ENCODE results near the gene ZBTB40.

Gene ZBTB40

DNA sequence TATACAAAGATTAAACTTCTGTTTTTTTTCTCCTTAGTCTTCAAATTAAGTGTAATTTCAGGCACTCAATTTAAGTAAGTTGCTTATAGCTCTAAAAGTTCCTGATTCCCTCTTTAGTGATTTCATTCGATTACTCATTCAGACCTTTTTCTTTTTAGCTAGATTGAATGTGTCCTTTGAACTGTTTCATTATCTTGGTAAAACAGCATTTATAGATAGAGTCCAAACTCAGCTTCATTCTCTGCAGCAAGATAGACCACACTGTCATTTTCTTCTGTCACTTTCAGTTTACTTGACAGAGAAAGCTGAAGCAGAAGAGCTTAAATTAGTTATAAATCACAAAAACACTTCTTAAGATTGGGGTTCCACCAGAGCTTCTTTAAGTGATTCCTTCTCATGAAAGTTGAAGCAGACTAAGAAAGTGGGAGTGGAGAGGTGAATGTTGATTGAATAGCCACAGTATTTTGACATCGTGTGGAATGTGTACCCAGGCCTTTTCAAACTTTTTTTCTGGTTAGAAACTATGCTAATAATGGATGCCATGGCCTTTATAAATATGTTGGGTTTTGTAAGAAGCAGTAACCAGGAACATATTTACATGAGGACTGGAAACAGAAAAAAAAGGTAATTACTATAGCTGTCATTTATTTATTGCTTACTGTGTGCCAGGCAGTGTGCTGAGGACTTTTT lies 52.2 kb downstream of the ZBTB40 start:
- no peak for DNase-seq (ENCODE audit: low spot score)

DNA sequence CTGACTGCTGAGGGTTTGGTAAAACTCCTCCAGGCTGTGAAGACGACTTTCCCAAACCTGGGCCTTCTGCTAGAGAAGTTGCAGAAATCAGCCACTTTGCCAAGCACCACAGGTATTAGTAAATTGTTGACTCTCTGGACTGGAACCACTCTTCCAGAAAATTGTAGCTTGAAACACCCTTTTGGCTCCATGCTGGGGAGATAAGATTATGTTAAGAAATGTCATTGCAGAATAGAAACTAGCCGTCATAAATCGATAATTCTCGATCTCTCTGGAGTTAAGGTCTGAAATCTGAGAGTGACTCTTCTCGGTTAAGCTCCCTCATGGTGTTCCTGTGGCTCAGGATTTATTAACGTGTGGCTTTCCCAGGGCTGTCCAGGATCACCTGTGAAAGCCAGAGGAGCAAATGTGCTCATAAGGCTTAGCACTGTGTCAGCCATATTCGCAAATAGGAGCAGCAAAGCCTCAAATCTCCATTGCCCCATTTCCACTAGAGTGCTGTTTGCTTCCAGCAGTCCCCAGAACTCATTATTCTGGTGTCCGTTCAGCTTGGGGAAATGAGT lies 54.6 kb downstream of the ZBTB40 start:
- DNase-seq (ENCODE audit: low spot score) = no peak

DNA sequence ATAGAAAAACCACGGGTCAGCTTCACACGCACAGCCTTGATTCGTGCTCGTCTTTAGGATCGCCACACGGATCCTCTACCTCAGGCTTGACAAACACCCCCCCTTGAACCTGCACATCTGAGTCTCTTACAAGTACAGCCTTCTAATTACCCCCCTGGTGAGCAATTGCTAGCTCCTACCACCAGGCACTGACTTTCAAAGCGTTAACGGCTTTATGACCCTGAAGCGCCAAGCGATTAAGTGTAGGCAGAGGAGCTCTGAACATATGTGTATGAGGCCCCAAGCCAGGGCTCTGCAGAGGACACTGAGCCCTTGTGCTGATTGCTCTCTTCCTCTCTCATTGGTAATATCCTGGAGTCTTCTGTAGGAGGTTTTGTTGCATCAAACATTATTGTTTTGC lies 55.9 kb downstream of the ZBTB40 start:
- peak; percentile 58 for DNase-seq (ENCODE audit: low spot score)

DNA sequence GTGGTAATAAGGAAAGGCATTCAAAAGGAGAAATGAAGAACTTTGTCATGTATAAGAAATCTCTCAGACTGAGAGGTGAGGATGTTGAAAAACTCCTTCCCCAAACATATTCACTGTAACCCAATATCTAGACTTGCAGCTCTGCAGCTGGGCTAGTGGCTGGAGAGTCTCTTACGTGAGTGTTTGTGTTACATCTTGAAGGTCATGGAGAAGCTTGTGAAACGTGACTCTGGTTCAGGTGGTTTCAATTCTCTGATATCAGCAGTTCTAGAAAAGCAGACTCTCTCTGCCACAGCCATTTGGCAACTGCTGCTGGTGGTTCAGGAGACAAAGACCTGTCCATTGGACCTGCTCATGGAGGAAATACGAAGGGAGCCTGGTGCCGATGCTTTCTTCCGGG lies 56.7 kb downstream of the ZBTB40 start:
- DNase-seq (ENCODE audit: low spot score) = no peak

DNA sequence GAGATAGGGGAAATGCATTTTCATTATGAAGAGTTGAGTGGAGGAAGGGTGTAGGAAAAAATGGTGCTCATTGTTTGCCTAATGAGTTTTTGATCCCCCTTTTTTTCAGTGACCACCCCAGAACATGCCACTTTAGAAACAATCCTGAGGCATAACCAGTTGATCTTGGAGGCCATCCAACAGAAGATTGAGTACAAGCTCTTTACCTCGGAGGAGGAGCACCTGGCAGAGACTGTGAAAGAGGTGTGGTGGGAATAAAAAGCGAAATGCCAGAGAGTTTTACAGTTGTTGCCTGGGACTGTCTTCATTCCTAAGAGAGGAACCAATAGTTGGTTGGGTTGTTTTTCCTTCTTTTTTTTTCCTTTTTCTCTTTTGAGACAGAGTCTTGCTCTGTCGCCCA lies 57.3 kb downstream of the ZBTB40 start:
- no peak for DNase-seq (ENCODE audit: low spot score)

DNA sequence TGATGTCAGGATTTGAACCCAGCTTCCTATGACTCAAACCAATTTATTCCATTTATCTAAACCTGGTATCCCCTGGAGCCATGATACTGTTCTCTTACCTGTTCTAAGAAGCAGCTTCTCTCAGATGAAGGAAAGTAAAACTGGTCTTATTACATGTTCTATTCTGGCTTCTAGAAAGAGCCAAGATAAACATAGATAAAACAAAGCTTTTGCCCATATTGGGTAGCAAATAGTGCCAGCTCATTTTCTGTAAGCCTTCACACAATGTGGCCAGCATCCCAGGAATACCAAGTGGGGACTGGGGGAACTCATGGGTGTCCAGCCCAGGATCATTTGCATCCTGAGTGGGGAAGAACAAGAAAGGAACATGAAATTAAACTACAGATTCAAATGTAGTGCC lies 58.2 kb downstream of the ZBTB40 start:
- no peak for DNase-seq (ENCODE audit: low spot score)

DNA sequence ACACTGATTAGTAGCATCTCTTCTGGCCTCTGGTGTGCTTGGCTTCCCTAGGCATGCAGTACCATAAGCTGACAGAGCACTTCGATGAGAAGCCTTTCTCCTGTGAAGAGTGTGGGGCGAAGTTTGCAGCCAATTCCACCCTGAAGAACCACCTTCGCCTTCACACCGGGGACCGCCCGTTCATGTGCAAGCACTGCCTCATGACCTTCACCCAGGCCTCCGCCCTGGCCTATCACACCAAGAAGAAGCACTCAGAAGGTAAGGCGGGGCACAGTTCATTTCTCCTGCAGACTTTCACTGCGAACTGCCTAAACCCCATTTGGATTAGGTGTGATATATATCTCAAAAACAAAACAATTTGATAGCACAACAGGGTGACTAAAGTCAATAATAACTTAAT lies 61.2 kb downstream of the ZBTB40 start:
- no peak for DNase-seq (ENCODE audit: low spot score)

DNA sequence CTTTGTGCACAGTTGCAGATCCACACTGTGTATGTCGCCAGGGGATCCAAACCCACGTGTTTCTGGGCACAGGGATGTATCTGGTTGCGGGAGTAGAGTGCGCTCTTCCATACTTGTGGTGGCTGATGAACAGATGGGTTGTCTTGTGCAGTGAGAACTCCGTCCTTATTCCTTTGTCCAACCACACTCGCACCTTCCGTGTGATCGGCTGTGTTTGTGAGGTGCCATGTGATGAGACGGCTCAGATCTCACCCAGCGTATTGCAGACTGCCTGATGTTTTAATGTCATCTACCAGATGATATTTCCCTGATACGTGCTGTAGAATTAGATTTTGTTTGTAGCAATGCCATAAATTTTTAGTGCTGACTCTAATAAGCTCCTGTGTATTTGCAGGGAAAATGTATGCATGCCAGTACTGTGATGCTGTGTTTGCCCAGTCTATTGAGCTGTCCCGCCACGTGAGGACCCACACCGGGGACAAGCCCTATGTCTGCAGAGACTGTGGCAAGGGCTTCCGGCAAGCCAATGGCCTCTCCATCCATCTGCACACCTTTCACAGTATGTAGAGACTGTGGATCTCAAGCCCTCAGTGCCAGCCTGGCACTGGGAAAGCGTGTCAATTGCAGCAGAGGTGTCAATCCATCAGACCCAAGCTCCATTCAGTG lies 65.4 kb downstream of the ZBTB40 start:
- no peak for DNase-seq (ENCODE audit: low spot score)

DNA sequence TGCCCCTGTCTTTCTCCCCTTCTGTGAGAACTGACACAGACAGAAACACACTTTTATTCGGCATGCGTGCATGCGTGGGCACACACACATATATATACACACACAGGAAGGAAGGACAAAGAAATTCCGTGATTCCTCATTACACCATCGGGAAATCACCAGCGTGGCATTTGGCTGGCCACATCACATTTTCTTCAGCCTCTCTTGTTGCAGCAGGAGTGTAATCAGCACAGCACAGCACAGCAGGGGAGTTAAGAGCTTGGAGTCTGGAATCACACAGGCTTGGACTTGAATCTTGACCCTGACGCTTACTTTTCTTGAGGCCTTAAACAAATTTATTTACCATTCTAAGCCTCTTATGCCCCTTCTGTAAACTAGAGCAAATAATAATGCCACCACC lies 66.3 kb downstream of the ZBTB40 start:
- no peak for DNase-seq (ENCODE audit: low spot score)

DNA sequence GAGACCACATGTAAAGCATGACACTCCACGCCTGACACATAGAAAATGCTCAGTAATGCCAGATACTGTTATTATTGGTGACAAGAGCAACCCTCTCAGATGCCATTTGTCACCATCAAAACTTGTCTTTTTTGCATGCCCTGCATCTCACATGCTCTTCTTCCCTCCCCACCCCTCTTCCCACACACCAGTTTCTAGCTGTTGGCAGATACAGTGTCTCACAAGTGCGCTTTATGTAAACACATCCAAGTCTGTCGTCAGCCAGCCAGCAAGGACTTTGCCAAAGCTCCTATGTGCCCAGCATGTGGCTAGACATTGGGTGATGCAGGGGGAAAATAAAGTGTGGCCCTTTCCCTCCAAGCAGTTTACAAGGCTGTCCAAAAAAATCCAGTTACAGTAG lies 66.7 kb downstream of the ZBTB40 start:
- no peak for DNase-seq (ENCODE audit: low spot score)

DNA sequence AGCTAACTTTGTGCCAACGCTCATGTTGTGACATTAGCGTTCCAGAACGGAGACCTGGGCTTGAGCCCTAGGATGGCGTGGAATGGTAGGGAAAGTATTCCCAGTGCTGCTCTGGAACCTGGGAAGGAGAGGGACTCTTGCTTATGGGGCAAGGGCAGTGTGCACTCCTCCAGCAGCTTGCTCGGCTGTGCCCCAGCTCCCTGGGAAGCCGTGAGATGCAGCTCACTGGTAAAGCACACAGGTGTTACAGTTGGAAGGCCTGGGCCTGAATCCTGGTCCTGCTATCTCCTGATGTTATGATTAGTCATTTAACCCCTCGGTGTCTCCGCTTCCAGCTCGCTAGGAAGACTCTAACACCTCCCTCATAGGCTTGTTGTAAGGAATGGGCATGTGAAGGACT lies 69.2 kb downstream of the ZBTB40 start:
- no peak for DNase-seq (ENCODE audit: low spot score)

DNA sequence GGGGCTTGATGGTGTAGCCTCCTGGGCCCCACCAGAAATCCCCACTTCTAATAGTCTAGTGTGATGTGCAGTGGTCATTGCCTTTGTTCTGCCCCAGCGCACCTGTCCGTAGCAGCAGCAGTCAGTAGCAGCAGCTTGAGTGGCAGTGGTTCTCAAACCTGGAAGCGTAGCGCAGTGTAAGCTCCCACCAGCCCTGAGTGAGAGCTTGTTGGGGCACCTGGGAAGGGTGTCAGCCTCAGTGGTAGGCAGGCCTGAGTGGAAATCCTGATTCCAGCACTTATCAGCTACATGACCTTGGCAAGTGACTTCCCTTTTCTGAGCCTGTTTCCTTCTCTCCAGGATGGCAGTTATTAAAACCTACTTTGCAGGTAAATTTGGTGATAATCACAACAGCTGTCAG lies 70.0 kb downstream of the ZBTB40 start:
- DNase-seq (ENCODE audit: low spot score) = no peak

DNA sequence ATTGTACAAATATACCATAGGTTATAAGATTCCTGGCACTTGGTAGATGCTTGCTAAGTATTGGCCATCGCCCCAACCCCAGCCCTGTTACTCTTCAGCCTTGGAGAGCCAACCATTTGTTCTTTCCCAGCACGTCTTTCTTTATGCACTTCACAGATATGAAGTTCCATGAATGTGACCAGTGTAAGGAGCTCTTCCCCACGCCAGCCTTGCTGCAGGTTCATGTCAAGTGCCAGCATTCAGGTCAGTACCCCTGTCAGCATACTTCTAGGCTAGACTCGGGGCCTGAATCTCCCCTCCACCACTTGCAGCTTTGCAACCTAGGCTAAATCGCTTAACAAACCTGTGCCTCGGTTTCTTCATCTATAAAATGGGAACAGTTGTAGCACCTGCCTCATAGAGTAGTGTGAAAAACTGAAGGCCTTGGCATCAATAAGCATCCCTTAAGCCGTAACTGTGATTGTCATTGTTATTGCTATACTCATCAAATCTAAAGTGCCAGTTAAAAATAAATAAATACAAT lies 70.6 kb downstream of the ZBTB40 start:
- no peak for DNase-seq (ENCODE audit: low spot score)

DNA sequence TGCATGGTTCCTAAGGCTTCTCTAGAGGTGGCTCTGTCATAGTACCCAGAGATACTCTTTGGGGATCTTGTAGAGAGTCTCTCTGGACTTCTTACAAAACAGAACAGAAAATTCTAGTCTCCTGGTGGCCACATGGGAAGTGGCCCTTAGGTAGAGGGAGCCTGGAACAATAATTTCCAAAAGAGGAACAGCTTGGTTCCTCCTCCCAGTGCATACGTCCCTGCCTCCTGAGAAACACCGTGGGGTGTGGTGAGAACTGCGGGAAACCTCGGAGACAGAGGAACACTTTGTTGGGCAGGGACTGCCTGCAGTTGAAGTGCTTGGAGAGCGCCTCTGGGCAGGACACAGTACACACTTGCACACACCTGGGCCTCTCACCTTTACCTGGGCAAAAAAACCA lies 72.8 kb downstream of the ZBTB40 start:
- DNase-seq (ENCODE audit: low spot score) = no peak

DNA sequence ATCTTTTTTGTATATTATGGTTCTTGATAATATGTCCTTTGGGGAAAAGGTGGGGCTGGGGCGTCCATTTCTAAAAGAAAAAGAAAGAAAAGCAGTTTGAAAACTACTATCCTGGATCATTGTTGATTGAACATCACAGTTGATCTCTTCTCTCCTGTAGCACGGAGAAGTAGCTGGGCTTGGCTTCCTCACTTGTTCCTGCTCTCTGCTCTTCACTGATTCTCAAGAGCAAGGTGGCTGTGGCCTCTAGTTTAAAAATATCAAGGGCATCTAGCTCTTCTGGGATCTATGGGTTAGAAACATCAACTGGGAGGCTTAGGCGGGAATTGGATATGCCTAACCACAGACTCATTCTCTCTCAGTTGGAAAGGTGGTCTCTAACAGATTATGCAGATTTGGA lies 73.6 kb downstream of the ZBTB40 start:
- no peak for DNase-seq (ENCODE audit: low spot score)

DNA sequence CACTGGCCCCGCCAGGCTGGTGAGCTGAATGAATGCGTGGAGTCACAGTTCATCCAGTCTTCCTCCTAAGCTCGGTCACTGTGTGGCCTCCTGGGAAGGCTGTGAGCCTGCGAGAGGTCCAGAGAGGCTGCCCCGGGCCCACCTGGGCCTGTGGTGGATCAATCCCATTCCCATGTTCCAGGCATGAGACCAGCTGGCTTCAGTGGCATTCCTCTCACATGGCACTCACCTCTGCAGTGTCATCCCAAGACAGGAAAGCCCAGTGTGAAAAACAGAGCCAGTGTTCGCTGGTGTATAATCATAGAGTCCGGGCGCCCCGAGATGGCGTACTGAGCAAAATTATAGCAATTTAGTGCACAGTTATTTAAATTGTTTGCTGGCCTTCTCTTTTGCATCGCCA lies 74.0 kb downstream of the ZBTB40 start:
- no peak for DNase-seq (ENCODE audit: low spot score)

DNA sequence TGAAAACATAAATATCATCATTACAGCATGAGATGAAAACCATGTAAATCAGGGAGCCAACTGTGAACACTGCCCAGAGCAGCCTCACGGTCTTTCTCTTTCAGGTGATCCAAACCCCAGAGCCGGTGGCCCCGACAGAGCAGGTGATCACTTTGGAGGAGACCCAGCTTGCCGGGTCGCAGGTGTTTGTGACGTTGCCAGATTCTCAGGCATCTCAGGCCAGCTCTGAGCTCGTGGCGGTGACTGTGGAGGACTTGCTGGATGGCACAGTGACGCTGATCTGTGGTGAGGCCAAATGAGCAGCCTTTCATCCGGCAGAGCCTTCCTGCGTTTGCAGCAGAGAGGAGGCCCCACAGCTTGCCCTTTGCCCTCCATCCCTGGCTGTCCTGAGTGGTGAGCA lies 74.4 kb downstream of the ZBTB40 start:
- no peak for DNase-seq (ENCODE audit: low spot score)

DNA sequence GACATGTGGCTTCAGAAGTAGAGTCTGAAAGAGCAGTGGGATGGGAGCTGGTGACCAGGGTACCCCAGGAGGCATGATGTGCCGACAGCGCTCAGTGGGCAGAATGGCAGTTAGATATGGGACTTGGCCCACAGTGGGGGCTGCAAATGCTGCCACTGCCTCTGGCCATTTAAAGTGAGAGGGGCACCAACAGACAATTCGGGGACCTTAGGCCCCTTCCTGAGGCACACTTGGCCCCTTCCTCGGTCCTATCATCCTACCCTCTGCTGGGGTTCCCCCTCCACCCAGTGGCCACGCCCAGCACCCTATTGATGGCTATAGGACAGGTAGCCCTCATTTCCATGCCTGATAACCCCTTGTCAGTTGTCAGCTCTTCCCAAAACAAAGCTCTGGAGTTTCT lies 75.0 kb downstream of the ZBTB40 start:
- DNase-seq (ENCODE audit: low spot score) = no peak

DNA sequence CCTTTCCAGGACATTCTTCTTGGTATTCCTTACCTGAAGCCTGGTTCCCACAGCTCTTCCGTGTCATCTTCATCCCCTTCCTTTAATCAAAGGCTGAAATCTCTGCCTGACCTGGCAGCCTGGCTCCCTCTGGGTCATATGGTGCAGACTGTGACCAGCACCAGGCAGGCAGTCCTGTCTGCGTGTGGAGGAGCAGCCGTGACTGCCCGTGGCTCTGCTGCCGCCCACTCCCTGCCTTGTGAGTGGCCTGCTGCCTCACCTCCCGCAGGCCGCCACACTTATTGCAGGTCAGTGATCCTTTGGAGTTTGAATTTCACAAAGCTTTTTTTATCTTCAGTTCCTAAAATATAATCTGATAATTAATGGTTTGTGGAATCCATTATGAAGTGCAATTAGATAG lies 75.5 kb downstream of the ZBTB40 start:
- DNase-seq (ENCODE audit: low spot score) = no peak

DNA sequence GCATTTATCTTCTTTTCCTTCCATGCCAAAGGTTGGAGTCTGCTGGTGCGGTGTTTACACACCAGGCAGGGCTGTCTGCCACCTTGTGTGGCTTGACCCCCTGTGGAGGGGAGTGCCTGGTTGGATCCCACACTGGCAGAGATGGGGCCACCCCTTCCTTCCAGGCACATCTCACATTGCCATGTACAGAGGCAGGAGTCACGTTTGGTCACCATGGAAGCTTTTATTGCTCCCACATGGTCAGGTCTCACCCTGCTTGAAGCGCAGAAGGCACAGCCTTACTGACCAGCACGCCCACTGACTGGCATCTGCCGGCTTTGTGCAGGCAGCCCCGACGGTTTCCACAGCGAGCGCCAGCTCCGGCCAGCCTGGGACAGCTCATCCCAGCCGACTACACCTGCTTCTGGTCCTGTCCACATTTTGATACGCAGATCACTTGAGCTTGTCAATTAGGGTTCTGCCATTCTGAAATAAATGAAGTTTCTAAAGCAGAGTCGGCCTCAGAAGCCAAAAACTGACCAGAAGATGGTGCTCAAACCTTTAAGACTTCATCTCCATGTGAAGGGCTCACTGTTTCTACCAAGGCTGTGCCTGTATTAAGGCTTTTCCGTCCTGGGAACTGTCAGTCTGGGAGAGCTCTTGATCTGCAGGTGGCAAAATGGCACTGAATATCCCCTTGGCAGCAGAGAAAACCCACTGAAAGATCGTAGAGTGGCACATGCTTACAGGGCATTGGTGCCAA lies 76.1 kb downstream of the ZBTB40 start:
- DNase-seq (ENCODE audit: low spot score) = peak; percentile 65

DNA sequence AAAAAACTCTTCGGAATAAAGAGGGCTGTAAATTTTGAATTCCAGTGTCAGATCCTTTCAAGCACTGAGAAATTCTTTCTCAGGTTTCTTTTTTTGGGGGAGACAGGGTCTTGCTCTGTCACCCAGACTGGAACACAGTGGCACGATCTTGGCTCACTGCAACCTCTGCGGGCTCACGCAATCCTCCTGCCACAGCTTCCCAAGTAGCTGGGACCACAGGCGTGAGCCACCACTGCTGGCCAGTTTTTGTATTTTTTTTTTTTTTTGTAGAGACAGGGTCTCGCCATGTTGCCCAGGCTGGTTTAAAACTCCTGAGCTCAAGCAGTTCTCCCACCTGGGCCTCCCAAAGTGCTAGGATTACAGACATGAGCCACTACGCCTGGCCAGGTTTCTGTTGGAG lies 76.8 kb downstream of the ZBTB40 start:
- no peak for DNase-seq (ENCODE audit: low spot score)

DNA sequence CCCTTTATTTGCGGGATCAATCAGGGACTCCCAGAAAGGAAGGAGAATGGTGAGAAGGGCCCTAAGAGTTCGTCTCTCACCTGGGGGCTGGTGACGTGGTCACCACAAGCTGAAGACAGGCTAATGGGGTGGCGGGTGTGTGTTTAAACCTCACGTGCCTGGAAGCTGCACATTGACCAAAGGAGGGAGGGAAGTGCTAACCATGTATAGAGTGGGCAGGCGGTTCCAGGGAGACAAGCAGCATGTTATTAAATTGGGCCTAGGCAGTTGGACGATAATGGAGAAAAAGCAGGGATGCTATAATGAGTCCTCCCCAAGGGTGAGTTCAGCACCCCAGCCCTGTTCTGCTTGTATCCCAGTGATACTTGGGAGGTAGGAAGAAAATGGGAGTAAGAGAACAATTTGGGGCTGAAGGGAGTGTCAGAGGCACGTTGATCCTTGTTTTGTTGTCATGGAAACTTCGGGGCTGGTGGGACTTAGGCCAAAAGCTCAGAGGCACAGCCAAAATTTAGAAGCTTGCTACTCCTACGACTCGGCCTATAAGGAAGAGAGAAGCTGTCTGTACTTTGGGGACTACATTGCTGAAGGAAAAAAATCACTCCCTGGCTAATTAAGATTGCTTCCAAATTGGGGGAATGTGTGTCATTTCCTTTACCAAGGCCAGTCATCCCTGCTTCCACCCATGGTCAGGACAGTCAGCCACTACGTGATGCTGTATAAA lies 78.4 kb downstream of the ZBTB40 start:
- DNase-seq (ENCODE audit: low spot score) = no peak
